Germinal center (tissue), 1 donor: Measurements from ENCODE around the gene OGFOD2.

Source experiments
- DNase-seq: peaks from one replicate; pipeline ENCODE4 v3.0.0; 2012; ENCODE audit warnings: mixed read lengths, low spot score

Gene OGFOD2

GRCh38 chr12:122989225-122989839, 14.3 kb downstream of the OGFOD2 start:
- no peak for DNase-seq

- DNase-seq, result no peak
Observed at GRCh38 chr12:122989874-122990419, 14.9 kb downstream of the OGFOD2 start.

- no peak for DNase-seq
Observed at GRCh38 chr12:122990561-122990960, 15.5 kb downstream of the OGFOD2 start.

GRCh38 chr12:122990961-122991622, 16.0 kb downstream of the OGFOD2 start:
- DNase-seq, result no peak

GRCh38 chr12:122991623-122992275, 16.7 kb downstream of the OGFOD2 start:
- no peak for DNase-seq

- DNase-seq, result no peak
Observed at GRCh38 chr12:122992386-122992785, 17.3 kb downstream of the OGFOD2 start.

GRCh38 chr12:122994140-122994675, 19.2 kb downstream of the OGFOD2 start:
- no peak for DNase-seq

GRCh38 chr12:122994781-122995502, 19.9 kb downstream of the OGFOD2 start:
- DNase-seq, result no peak

- DNase-seq, result no peak
Observed at GRCh38 chr12:122995503-122996187, 20.6 kb downstream of the OGFOD2 start.

GRCh38 chr12:122996188-122996601, 21.2 kb downstream of the OGFOD2 start:
- DNase-seq, result no peak

- DNase-seq, result no peak
Observed at GRCh38 chr12:122996621-122997342, 21.7 kb downstream of the OGFOD2 start.

- no peak for DNase-seq
Observed at GRCh38 chr12:122997343-122998250, 22.6 kb downstream of the OGFOD2 start.

- DNase-seq, result no peak
Observed at GRCh38 chr12:122998316-122998715, 23.3 kb downstream of the OGFOD2 start.

- DNase-seq, result no peak
Observed at GRCh38 chr12:122999196-122999946, 24.3 kb downstream of the OGFOD2 start.

GRCh38 chr12:122999986-123000420, 25.0 kb downstream of the OGFOD2 start:
- DNase-seq, result no peak

- no peak for DNase-seq
Observed at GRCh38 chr12:123000578-123000977, 25.5 kb downstream of the OGFOD2 start.

GRCh38 chr12:123001464-123001863, 26.4 kb downstream of the OGFOD2 start:
- no peak for DNase-seq

GRCh38 chr12:123003257-123003656, 28.2 kb downstream of the OGFOD2 start:
- no peak for DNase-seq

- DNase-seq, result no peak
Observed at GRCh38 chr12:123004287-123004686, 29.2 kb downstream of the OGFOD2 start.
